Spleen (tissue), 11 donors: ENCODE results near the gene ACOX3. TPM values are rescaled to one million over a fixed set of nuclear protein-coding genes. Genes with fewer than 3 reads are reported as not detected.

Source experiments
- DNase-seq: peaks from one replicate; pipeline ENCODE4 v3.0.0-alpha.2; 2020
- H3K27ac ChIP-seq, 8 donors: fragments of 200-600 bp; sonication (generic) in 7 of 8; 1 replicate in 4 of 8; 2 replicates in 4 of 8; pipeline versions ENCODE4 v1.5.0 to v1.8.0; 2016 to 2021; ENCODE audit warnings: inconsistent platforms in 4 of 8, mild to moderate bottlenecking in 4 of 8, moderate library complexity in 1 of 8
- H3K27me3 ChIP-seq, 7 donors: fragments of 200-600 bp; sonication (generic) in 6 of 7; replicated peaks in 1 of 7; 1 replicate in 4 of 7; 2 replicates in 3 of 7; pipeline versions ENCODE4 v1.5.0 to v1.8.0; 2016 to 2021; ENCODE audit warnings: inconsistent platforms in 3 of 7, mild to moderate bottlenecking in 1 of 7
- H3K36me3 ChIP-seq, 6 donors: fragments of 200-600 bp; sonication (generic) in 5 of 6; 1 replicate in 4 of 6; 2 replicates in 2 of 6; pipeline versions ENCODE4 v1.5.0 to v1.8.0; 2016 to 2021; ENCODE audit warnings: inconsistent platforms in 2 of 6
- H3K4me1 ChIP-seq, 6 donors: fragments of 200-600 bp; sonication (generic) in 5 of 6; 1 replicate in 3 of 6; 2 replicates in 3 of 6; pipeline versions ENCODE4 v1.5.0 to v1.8.0; 2016 to 2021; ENCODE audit warnings: inconsistent platforms in 3 of 6
- H3K4me3 ChIP-seq, 8 donors: fragments of 200-600 bp; sonication (generic) in 7 of 8; 1 replicate in 4 of 8; 2 replicates in 4 of 8; pipeline versions ENCODE4 v1.5.0 to v1.8.0; 2016 to 2021; ENCODE audit warnings: inconsistent platforms in 4 of 8, mild to moderate bottlenecking in 4 of 8, moderate library complexity in 2 of 8
- H3K9me3 ChIP-seq, 8 donors: fragments of 200-600 bp; sonication (generic) in 7 of 8; 1 replicate in 4 of 8; 2 replicates in 4 of 8; pipeline versions ENCODE4 v1.5.0 to v1.8.0; 2016 to 2021; ENCODE audit warnings: inconsistent platforms in 4 of 8
- CTCF ChIP-seq, 11 experiments: fragments of 200-600 bp in 7 of 11; fragments of 450-650 bp in 4 of 11; sonication (generic) in 4 of 11; IDR thresholded peaks in 8 of 11; conservative IDR thresholded peaks in 3 of 11; 1 replicate in 7 of 11; 2 replicates in 4 of 11; pipeline versions ENCODE4 v1.4.0 to v1.8.0; 2016 to 2021; ENCODE audit warnings: antibody characterized with exemption in 11 of 11, inconsistent platforms in 4 of 11, mild to moderate bottlenecking in 1 of 11
- POLR2A ChIP-seq, 3 donors: fragments of 450-650 bp; IDR thresholded peaks; one replicate each; pipeline ENCODE4 v1.5.1; 2017; ENCODE audit warnings: antibody characterized with exemption in 3 of 3, mild to moderate bottlenecking in 1 of 3
- POLR2AphosphoS5 ChIP-seq, 3 donors: sonication (generic); formaldehyde crosslinking; IDR thresholded peaks; one replicate each; pipeline ENCODE4 v1.5.1; 2017; ENCODE audit warnings: antibody characterized with exemption in 3 of 3
- WGBS, 5 donors: extraction: QIAGEN DNeasy Blood & Tissue Kit in 3 of 5; methylation state at CpG; one replicate each; pipeline versions ENCODE4 v1.1.5 to v1.1.7; 2013 to 2018; 5-methylcytosine and 5-hydroxymethylcytosine counted together
- intact Hi-C: fragments of 100-400 bp; cut with DNase I; formaldehyde crosslinking; loops from one replicate; pipeline ENCODE4 v1.15.0; 2023; ENCODE audit warnings: low total_unique reads
- polyA plus RNA-seq, 3 donors: library from polyadenylated mRNA; stranded (reverse); fragments of 200-250 nt; gene quantifications; one replicate each; pipeline ENCODE4 v1.2.1, GENCODE V29; 2013
- total RNA-seq, 7 donors: library from RNA; depleted of rRNA in 3 of 7; stranded (reverse); fragments of >200 nt in 3 of 7; fragmentation: NEBNext Ultra II Directional in 4 of 7; extraction: Animal tissue kit (Norgen Biotek cat#: 25700) in 4 of 7; gene quantifications; one replicate each; pipeline versions ENCODE4 v1.1.0 to v1.2.1, GENCODE V29; 2016 to 2021
- donor health status: healthy with polysubstance abuse.
- donor health status: DM: no; HTN: no; CAD: no; lungs with moderate emphysema.
- donor health status: DM: no; HTN: no; CAD: no.
- donor health status: Bipolar disorder and iron deficiency.
- donor health status: healthy.
- donor health status: DM: no; HTN: no; CAD: no.
- donor health status: DM: yes; HTN: yes; CAD: no.

ACOX3 gene
- total and polyA plus RNA-seq, 10 donors, result 11.3 to 26.5 (median 19.7) TPM

- Histone ChIP-seq H3K9me3 (no peaks in the 10 kb centered on the region), H3K27ac (no peak overlapping the region), H3K27me3 (no peaks in the 10 kb centered on the region), H3K36me3 (peaks cover 0 to 90% (median 25%) of the 10 kb centered on the region in 6 donors), H3K4me3 (no peak overlapping the region), H3K4me1 (peaks cover 0 to 24% (median 12%) of the 10 kb centered on the region in 6 donors)
- intact Hi-C loops, result loop anchor here (5.0 kb wide), 1 partner anchor 163 kb away; no protein-coding TSS in a partner anchor
- WGBS, 5 donors, result 87 to 95% (median 91%) methylated on average over 14 of the region's 14 CpGs
- DNase-seq, result peak; percentile 32
- no peak for TF ChIP-seq CTCF (IDR thresholded peaks at IDR 0.05 in 8 of 11, conservative IDR thresholded peaks at IDR 0.05 in 3 of 11)
- TF ChIP-seq POLR2AphosphoS5 (IDR thresholded peaks at IDR 0.05), result no peak
- TF ChIP-seq POLR2A (IDR thresholded peaks at IDR 0.05), result no peak
Observed at GRCh38 chr4:8404791-8405515, 35.6 kb downstream of the ACOX3 start.

GRCh38 chr4:8403976-8404375 is 36.5 kb downstream of the ACOX3 start:
- H3K36me3 ChIP-seq, result peaks cover 0 to 90% (median 30%) of the 10 kb centered on the region in 6 donors
- intact Hi-C loops, result loop anchor here (5.0 kb wide), 1 partner anchor 162 kb away; no protein-coding TSS in a partner anchor

GRCh38 chr4:8403173-8403753 is 37.3 kb downstream of the ACOX3 start:
- peak overlapping the region in 2 of 8 donors; percentile 28 to 32 for H3K27ac ChIP-seq
- peak; percentile 91 for DNase-seq
- no peak for TF ChIP-seq POLR2A (IDR thresholded peaks at IDR 0.05)
- TF ChIP-seq POLR2AphosphoS5 (IDR thresholded peaks at IDR 0.05), result peak in 2 of 3 donors; percentile 37 to 50
- TF ChIP-seq CTCF (IDR thresholded peaks at IDR 0.05 in 8 of 11, conservative IDR thresholded peaks at IDR 0.05 in 3 of 11), result peak; percentile 75 to 94 (median 87)
- H3K27me3 ChIP-seq, result no peaks in the 10 kb centered on the region
- WGBS, 5 donors, result 46 to 55% (median 51%) methylated on average over 11 to 12 of the region's 12 CpGs
- no peak overlapping the region for H3K4me3 ChIP-seq
- no peaks in the 10 kb centered on the region for H3K9me3 ChIP-seq
- intact Hi-C loops, result loop anchor here (5.0 kb wide), 1 partner anchor 161 kb away; no protein-coding TSS in a partner anchor
- H3K36me3 ChIP-seq, result peaks cover 0 to 90% (median 35%) of the 10 kb centered on the region in 6 donors
- peaks cover 0 to 20% (median 12%) of the 10 kb centered on the region in 6 donors for H3K4me1 ChIP-seq

More at GRCh38 chr4:8403976-8404375, 36.5 kb downstream of the ACOX3 start:
- Histone ChIP-seq H3K4me3 (no peak overlapping the region), H3K27ac (no peak overlapping the region), H3K27me3 (no peaks in the 10 kb centered on the region), H3K4me1 (peaks cover 0 to 20% (median 12%) of the 10 kb centered on the region in 6 donors), H3K9me3 (no peaks in the 10 kb centered on the region)
- no peak for TF ChIP-seq POLR2A (IDR thresholded peaks at IDR 0.05)
- no peak for TF ChIP-seq POLR2AphosphoS5 (IDR thresholded peaks at IDR 0.05)
- no peak for TF ChIP-seq CTCF (IDR thresholded peaks at IDR 0.05 in 8 of 11, conservative IDR thresholded peaks at IDR 0.05 in 3 of 11)
- peak; percentile 55 for DNase-seq
- WGBS, 5 donors, result 59 to 72% (median 66%) methylated on average over 10 to 13 of the region's 13 CpGs

- intact Hi-C loops, result loop anchor here (5.0 kb wide), 1 partner anchor 160 kb away; no protein-coding TSS in a partner anchor
- Histone ChIP-seq H3K4me3 (no peak overlapping the region), H3K27ac (peak overlapping the region in 2 of 8 donors; percentile 28 to 32), H3K4me1 (peaks cover 0 to 20% (median 12%) of the 10 kb centered on the region in 6 donors), H3K36me3 (peaks cover 0 to 90% (median 33%) of the 10 kb centered on the region in 6 donors), H3K9me3 (no peaks in the 10 kb centered on the region), H3K27me3 (no peaks in the 10 kb centered on the region)
- DNase-seq, result no peak
- 36 to 69% (median 42%) methylated on average over 10 to 14 of the region's 14 CpGs for WGBS, 5 donors
- TF ChIP-seq POLR2AphosphoS5 (IDR thresholded peaks at IDR 0.05), result no peak
- no peak for TF ChIP-seq CTCF (IDR thresholded peaks at IDR 0.05 in 8 of 11, conservative IDR thresholded peaks at IDR 0.05 in 3 of 11)
- TF ChIP-seq POLR2A (IDR thresholded peaks at IDR 0.05), result no peak
Observed at GRCh38 chr4:8402640-8403039, 37.9 kb downstream of the ACOX3 start.
